HG02840 (cell line): ENCODE data around the gene PIEZO2.

Experiments used
- ATAC-seq: cut with Tn5 transposase; IDR thresholded peaks from one replicate; pipeline ENCODE4 v1.9.1; 2021; ENCODE audit warnings: mild to moderate bottlenecking, moderate library complexity, moderate number of reproducible peaks; ENCODE audit not compliant: unreplicated experiment, low FRiP score

The PIEZO2 gene

GRCh38 chr18:10997885-10998284 is 151.5 kb downstream of the PIEZO2 start:
- no peak for ATAC-seq

DNA sequence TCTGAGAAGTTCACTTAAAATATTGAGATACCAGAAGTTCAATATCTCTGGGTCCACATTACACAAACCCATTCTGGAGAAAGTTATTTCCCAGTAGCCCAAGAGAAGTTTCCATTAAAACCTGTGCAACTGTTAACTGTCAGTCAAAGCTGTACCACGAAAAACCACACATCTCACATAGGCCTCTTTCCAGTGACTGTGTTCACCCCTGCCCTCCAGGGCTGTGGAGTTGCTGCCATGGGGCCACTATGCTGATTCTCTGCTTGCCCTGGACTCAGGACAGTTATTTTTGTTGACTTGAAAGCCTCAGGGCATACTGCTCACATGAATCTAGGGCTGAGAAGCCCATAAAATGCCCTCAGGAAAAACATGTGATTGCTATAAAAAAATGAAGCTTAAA is 153.8 kb downstream of the PIEZO2 start:
- no peak for ATAC-seq

- no peak for ATAC-seq
Observed at GRCh38 chr18:10989486-10989885, 159.9 kb downstream of the PIEZO2 start.

DNA sequence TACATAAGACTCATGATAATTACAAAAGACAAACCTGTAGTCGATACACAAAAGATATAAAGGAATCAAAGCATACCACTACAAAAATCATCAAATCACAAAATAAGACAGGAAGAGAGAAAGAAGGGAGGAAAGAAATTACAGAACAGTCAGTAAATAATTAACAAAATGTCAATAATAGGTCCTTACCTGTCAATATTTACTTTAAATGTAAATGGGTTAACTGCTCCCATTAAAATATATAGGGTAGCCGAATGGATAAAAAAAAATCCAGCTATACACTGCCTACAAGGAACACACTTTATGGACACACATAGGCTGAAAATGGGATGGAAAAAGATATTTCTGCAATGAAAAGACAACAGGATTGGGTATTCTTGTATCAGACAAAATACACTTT is 163.7 kb downstream of the PIEZO2 start:
- no peak for ATAC-seq

- no peak for ATAC-seq
Observed at GRCh38 chr18:10979411-10979810, 170.0 kb downstream of the PIEZO2 start.

DNA sequence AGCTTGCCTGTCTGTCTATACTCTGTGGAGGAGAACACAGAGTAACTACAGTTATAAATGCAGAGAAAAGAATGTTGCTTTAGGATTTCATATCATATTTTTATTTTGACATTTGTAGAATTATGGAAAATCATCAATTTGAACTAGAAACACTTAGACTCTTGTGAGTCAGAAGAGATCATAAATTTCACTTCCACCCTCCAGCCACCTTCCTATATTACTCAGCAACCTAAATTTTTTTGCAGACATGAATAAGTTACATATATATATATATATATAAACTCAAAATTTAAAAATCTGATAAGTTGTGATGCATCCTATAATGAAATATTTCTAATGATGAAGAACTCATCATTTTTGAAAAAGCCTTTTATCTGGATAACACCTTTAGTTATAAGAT is 172.3 kb downstream of the PIEZO2 start:
- ATAC-seq: no peak

DNA sequence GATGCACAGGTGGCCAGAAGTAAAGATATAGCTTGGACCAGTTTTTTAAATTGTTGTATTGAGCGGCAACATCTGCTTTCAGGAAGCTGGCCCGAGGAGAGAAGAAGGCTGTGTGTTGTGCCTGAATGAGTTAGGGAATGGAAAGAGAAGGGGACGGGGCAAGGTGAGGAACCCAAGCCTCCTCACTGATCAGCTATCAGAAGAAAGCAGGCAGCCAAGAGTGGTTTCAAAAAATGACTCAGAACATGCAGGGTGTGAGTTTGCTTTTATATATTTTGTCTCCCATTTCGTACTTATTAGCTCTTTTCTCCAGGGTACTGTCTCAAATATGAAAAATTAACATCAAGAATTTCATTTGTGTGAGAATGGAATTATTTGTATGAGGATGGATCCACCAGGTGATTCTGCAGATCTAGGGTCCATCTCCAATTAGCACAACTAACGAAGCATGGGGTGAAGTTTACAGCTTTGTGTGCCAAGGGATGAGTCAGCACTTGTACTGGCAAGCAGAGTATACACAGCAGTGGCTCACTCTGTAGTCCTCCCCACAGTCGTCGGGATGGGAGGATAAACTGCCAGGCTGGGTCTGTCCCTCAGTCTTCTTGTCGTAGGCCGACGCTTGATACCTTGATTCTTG is 175.7 kb downstream of the PIEZO2 start:
- no peak for ATAC-seq

GRCh38 chr18:10971717-10972116 is 177.7 kb downstream of the PIEZO2 start:
- ATAC-seq: no peak

- ATAC-seq: no peak
Observed at GRCh38 chr18:10965119-10965518, 184.2 kb downstream of the PIEZO2 start.

DNA sequence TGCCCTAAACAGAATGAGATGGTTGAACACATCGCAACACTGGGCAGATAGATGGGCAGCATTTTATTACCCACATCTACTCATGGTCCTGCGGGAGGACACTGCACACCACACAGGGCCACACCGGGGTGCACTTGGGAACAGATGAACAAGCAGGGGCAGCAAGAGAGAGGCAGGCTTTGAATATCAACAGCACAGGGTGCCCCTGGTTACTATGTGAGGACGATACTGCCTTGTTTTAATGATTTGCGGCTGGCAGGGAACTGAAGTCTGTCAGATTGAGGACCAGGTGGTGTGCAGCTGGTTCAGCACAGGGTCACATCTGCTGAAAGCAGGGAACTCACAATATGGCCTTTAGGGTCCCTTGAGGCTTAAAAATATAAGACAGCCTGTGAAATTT is 195.7 kb downstream of the PIEZO2 start:
- ATAC-seq: no peak

- ATAC-seq: no peak
Observed at GRCh38 chr18:10951631-10952544, 197.5 kb downstream of the PIEZO2 start.

DNA sequence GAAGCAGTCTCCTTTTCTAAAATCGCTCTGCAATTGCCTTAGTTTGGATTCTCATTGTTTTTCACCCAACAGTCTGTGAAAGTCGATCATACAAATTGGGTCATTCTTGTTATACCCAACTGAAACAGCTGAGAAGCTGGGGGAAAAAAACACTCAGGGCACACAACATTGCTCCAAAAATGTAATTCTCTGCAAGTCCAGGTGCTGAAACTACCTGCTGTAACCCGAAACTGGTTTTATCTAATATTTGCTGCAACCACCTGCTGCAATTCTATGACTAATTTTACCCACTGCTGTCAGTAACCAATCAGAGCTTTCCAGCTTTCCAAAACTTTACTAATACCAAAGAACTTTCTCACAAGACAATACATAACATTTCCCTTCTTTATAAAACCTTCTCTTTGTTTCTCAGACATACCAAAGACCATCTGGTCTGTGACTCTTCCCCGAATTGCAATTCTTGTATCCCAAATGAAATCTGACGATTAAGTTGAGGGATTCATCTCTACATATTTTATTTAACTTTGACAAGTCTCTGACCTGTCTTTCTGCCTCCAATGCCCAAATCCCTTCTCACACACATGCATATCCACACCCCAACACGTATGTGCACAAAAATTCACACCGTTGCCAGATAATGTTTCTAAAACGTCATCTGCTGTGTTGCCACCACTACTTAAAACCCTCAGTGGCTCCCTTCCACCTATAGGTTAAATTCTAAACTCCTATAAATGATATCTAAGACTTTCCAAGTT is 198.3 kb downstream of the PIEZO2 start:
- ATAC-seq: no peak

- no peak for ATAC-seq
Observed at GRCh38 chr18:10950080-10950875, 199.1 kb downstream of the PIEZO2 start.

- ATAC-seq: no peak
Observed at GRCh38 chr18:10949655-10950054, 199.7 kb downstream of the PIEZO2 start.

GRCh38 chr18:10948421-10948820 is 200.9 kb downstream of the PIEZO2 start:
- ATAC-seq: no peak

GRCh38 chr18:10946058-10946457 is 203.3 kb downstream of the PIEZO2 start:
- ATAC-seq: no peak

- no peak for ATAC-seq
Observed at GRCh38 chr18:10942998-10943397, 206.4 kb downstream of the PIEZO2 start.

- ATAC-seq: no peak
Observed at GRCh38 chr18:10939822-10940221, 209.5 kb downstream of the PIEZO2 start.

- no peak for ATAC-seq
Observed at GRCh38 chr18:10937743-10938640, 211.4 kb downstream of the PIEZO2 start.
